Neural cell (in vitro differentiated cells): Measurements from ENCODE around the gene TRAPPC2L.

Source experiments
- EZH2 ChIP-seq: fragments of 200-600, 300-800 bp; shearing (Covaris generic), sonication (generic); IDR thresholded peaks from 2 replicates; pipeline ENCODE4 v1.6.1; 2014; ENCODE audit warnings: antibody characterized with exemption, low read length, borderline replicate concordance, mild to moderate bottlenecking; ENCODE audit not compliant: insufficient read depth, poor library complexity, severe bottlenecking
- TF ChIP-seq, protein P1 (sequence below): fragments of 450-650 bp; IDR thresholded peaks from 2 replicates; pipeline ENCODE4 v1.5.1; 2014; ENCODE audit warnings: antibody characterized with exemption, mild to moderate bottlenecking, moderate library complexity; ENCODE audit not compliant: poor library complexity, severe bottlenecking

DNA sequence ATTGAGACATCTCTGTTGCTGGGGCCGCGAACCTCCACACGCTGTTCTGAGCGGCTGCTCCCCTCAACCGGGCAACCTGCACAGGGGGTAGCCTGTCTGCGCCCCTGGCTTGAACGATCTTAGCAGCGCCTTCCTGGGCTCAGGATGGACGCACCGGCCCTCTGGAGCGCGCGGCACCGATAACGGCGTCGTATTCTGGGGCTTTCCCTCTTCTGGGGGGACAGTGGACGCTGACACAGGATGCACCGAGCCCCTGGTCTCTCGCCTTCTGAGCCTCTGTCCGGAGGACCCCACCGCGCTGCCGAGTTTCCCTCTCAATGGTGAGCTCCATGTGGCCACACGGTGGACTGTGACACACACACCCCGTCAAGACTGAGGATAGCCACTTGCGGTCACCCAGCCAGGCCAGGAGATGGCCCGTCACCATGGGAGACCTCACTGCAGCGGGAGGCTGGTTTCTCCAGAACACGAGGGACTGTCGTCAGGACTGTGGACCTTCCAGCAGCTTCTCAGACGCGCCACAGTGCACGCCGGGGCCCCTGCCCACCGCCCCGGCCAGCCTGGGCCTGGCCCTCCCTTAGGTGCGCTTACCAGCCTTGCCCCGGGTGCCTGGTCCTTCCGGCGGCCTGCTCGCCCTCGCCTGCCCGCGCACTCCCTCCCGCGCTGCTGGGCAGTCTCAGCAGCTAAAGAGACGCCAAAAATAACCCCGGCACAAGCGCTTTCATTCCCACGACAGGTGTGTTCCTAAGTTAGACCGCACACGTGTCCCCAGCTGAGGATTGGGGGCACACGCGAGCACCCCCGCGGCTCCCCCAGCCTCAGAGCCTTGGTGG lies 39.5 kb downstream of the TRAPPC2L start:
- no peak for TF ChIP-seq EZH2
- TF ChIP-seq, protein P1, sequence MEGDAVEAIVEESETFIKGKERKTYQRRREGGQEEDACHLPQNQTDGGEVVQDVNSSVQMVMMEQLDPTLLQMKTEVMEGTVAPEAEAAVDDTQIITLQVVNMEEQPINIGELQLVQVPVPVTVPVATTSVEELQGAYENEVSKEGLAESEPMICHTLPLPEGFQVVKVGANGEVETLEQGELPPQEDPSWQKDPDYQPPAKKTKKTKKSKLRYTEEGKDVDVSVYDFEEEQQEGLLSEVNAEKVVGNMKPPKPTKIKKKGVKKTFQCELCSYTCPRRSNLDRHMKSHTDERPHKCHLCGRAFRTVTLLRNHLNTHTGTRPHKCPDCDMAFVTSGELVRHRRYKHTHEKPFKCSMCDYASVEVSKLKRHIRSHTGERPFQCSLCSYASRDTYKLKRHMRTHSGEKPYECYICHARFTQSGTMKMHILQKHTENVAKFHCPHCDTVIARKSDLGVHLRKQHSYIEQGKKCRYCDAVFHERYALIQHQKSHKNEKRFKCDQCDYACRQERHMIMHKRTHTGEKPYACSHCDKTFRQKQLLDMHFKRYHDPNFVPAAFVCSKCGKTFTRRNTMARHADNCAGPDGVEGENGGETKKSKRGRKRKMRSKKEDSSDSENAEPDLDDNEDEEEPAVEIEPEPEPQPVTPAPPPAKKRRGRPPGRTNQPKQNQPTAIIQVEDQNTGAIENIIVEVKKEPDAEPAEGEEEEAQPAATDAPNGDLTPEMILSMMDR, result no peak
